Stimulated activated CD8-positive, alpha-beta memory T cell treated with anti-CD3 and anti-CD28 coated beads, Interleukin-2, amount 100 ng/mL, for 1 hour (primary cell): ENCODE results near the gene CORO2A.
"Not testable (repeated sequence)": the region's sequence is repeated elsewhere in the genome, so short reads cannot be mapped to it uniquely, and the experiment has no call there.

Experiments
- DNase-seq, 2 donors: peaks; one replicate each; pipeline ENCODE4 v3.0.0-alpha.2; 2020; ENCODE audit warnings: low read depth in 2 of 2

The CORO2A gene

DNA sequence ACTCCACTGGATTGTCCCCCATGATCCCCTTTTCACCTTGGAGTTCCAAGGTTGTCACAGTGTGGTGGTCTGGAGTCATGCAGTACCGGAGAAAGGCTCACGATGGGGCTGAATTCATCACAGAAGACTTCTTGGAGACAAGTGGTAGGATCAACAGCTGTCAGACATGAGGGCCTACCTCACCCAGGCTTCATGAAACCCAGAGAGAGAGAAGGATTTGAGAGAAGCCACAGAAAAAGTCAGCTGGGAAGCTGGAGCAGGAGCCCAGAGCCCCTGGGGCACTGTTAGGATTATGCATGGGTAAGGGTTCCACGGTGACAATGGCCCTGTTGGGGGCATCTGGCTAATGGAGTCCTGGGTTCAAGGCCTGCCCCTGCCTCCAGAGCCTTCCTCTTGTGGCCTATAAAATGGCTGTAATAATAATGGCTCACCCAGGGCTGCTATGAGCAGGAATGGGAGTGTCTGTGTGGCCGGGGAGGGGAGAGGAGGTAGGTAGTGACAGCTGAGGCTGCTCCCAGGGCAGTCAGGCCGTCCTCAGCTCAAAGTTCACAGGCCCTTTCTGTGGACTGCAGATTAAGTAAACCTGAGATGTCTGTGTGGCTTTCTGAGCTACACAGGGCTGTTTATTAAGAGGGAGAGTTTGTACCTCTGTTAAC is 74.3 kb downstream of the CORO2A start:
- no peak for DNase-seq

DNA sequence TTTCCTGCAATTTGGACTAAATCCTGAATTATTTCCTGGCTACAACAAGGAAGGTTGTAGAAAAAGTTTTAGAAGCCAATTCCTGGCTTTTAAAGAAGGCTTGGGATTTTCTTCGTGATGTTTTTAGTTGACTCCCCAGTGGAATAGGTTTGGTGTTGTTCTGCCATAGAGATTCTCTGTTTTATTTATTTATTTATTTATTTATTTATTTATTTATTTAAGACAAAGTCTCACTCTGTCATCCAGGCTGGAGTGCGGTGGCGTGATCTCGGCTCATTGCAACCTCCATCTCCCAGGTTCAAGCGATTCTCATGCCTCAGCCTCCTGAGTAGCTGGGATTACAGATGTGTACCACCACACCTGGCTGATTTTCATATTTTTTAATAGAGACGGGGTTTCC is 75.3 kb downstream of the CORO2A start:
- not testable (repeated sequence) for DNase-seq

DNA sequence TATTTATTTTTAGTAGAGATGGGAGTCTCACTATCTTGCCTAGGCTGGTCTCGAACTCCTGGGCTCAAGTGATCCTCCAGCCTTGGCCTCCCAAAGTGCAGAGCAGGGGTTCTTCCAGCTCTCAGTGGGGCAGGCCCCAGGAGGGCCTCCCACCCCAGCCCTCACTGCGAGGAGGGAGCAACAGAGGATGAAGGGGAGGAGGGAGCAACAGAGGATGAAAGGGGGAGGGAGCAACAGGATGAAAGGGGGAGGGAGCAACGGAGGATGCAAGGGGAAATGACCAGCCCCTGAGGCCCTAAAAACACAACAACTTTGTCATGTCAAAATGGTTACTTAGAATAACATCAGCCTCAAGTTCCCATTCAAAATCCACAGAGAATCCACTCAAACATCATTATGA is 83.4 kb downstream of the CORO2A start:
- DNase-seq = no peak

DNA sequence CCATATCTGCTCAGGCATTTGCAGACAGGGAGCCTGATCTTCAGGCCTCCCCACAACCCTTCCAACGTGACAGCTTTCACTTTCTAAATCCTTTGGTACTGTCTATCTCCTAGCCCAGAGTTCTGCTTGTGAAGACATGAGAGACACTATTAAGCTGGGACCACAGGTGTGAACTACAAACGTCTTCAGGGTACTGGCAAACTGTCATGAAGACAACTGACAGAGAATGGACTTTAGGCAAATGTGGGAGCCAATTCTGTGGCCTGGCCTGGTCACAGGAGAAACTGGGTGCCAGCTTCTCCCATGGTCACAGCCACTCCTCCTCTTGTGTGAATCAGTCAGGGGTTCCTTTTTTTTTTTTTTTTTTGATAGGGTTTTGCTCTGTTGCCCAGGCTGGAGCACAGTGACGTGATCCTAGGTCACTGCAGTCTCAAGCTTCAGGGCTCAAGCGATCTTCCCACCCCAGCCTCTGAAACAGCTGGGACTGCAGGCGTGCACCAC is 83.9 kb downstream of the CORO2A start:
- DNase-seq = no peak

DNA sequence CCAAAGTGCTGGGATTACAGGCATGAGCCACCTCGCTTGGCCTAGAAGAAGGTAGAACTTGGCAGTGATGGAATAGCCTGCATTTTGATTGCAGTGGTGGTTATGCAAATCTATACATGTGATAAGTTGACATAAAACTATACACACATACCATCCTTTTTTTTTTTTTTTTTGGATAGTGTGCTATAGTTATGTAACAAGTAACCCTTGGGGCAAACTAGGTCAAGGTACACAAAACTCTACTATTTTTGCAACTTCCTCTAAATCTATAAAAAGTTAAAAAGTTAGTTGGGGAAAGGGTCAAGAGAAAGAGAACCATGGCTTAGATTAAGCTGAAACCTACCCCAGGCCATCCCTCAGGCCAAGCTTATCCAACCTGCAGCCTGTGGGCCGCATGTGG is 84.5 kb downstream of the CORO2A start:
- DNase-seq = no peak

DNA sequence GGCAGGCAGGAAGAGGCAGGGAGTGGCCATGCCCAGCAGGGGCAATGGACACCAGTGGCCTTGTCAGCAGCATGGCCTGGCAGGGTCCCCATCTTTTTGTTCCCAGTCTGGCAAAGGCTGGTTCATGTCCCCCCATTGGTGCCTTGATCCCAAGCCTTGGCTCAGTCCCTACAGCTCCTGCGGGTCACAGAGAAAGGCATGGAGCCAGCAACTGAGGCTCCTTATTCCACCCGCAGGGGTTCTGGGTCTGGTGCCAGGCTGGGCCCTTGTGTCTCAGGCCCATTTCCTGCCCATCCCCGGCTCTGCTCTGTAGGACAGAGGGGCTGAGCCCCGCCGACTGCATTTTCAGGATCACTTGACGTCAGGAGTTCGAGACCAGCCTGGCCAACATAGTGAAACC is 87.4 kb downstream of the CORO2A start:
- DNase-seq = no peak

DNA sequence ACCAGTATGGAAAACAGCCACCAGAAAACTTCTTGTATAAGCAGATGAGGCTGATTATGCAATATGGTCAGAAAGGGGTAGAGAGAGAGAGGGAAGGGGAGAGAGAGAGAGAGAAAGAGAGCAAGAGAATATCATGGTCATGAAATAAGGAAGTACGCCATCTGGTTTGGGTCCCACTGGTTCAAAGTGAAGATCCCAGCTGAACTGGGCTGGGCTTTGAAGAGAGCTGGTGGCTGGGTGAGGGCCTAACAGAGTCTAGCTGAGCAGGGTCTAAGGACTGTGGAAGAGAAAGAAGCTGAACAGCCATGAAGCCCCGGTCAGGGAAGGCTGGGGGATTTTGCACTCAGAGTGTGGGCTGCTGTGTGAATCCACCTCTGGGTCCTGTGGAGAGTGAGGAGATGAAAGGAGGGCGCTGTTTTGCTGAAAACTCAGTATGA is 88.0 kb downstream of the CORO2A start:
- DNase-seq = no peak

DNA sequence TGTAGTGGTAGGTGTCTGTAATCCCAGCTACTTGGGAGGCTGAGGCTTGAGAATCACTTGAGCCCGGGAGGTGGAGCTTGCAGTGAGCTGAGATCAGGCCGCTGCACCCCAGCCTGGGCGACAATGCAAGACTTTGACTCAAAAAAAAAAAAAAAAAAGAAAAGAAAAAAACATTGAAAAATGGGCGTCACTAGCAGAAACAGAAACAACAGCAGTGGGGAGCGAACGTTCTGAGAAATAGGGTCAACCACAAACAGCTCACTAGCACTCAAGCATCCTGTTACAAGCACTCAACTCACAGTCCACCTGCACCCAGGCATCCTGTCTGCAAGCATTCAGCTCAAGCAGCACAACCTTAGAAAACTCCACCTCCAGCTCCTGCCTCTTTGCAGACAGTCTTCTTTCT is 90.6 kb downstream of the CORO2A start:
- DNase-seq = peak; percentile 38 to 62

DNA sequence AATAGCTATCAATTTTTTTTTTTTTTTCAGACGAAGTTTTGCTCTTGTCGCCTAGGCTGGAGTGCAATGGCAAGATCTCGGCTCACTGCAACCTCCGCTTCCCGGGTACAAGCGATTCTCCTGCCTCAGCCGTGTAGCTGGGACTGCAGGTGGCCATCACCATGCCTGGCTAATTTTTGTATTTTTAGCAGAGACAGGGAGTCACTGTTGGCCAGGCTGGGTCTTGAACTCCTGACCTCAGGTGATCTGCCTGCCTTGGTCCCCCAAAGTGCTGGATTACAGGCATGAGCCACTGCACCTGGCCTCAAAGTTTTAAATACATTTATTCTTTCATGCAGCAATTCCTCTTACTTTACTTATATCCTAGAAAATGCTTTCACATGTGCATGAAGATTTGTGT is 91.0 kb downstream of the CORO2A start:
- no peak for DNase-seq

DNA sequence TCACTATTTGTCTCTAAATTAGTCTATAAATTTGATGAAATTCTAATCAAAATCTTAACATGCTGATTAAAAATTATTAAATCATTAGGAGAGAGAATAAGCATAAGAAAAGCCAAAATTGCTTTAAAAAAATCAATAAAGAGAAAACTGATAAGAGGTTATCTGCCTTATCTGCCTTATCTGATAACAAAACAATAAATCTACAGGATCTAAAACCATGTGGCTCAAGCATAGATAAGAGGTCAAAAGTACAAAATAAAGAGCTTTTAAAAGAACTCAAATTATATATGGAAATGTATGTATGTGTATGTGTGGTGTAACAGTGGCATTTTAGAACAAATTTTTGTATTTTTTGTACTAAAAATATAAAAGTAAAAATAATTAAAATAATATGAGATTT is 92.0 kb downstream of the CORO2A start:
- DNase-seq = no peak

DNA sequence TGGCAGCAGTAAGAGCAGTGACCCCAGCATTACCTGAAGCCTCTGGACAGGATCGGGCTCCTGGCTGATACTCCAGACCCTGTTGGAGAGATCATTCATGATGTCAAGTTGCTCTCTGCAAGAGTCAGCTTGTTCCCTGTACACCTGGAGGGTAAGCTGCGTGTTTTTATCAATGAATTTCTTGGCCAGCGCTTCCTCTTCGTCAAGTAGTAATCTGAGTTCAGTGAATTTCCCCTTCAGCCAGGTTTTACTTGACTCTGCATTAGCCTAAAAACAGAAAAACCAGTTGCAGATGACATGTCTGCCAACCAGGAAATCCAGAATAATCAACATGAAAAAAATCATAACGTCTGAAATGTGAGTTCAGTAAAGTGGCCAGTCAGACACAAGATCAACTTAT is 92.5 kb downstream of the CORO2A start:
- DNase-seq = no peak

DNA sequence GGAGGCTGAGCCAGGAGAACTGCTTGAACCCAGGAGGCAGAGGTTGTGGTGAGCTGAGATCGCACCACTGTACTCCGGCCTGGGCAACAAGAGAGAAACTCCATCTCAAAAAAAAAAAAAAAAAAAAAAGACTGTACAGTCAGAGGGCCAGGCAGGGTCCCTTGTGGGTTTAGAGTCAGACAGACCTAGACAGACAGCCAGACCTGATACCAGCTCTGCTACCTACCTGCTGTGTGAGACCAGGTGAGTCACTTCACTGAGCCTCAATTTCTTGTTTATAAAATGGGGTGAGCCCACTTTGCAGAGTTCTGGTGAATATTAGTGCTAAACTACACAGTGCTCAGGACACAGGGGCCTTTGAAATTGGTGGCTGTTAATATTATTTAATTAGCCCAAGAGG is 93.1 kb downstream of the CORO2A start:
- no peak for DNase-seq

DNA sequence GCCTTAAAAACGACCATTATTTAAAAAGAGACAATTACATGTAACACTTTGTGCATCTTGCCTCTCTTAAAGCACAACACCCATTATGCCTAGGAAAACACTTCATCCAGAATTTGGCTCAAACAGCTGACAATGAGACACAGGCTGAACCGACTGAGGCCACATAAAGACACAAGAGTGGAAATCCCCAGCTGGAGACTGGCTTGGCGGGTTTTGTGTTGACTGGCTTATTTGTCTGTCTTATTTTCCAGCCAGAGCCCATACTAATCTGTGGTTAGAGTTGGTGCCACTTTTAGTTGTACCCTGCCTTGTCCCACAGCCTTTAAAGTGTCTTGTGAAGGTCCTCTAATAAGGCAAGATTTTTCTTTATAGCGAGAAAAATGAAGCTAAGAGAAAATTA is 94.6 kb downstream of the CORO2A start:
- no peak for DNase-seq

DNA sequence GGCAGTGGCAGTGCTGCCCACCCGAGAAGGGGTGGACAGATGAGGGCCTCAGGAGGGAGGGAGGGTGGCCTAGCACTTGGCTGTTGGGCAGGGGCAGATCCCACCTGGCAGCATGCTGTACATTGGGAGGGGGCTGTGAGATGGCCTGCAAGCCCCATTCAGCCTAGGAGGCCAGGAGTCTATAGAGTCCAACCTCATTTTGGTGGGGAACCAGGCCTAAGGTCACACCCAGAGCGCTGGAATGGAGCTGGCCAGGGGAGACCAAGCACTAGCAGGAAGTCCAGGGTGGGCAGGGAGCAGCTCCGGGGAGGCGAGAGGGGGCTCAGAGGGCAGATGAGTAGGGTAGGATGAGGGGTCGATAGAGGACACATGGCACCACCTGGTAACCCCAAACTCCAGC is 96.3 kb downstream of the CORO2A start:
- no peak for DNase-seq

DNA sequence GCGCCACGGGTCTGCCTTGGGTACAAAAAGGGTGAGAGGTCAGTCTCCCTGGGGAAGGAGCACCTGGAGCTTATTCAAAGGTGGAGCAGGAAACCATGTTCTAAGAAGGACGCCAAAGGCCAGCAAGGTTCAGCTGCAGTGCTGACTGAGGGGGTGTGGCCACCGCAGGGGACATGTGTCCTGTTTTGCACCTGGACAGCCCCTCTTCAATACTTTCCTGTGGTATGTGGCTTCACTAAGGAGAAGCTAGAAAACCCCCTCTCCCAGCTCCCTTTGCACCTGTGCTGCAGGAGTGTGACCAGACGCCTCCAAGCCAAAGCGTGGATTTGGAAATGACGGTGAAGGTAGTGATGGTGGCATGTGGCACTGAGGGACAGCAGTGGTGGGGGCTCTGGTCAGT is 97.0 kb downstream of the CORO2A start:
- DNase-seq = no peak

DNA sequence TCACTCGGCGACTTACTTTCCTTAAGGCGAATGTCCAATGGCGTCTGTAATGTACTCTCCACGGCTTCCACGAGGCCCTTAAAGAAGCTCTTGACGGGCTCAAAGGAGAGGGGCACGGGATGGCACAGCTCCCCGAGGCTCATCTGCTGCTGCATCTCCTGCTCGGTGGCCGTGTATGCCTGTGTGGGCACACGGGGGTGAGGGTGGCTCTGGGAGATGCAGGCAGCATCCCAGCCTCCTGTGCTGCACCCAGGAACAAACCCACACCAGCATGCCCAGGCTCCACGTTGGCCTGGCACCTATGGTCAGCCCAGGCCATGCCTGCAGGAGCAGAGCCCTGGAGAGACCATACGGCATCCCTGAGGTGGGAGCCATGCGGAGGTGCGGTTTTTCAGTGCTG is 97.6 kb downstream of the CORO2A start:
- DNase-seq = no peak

DNA sequence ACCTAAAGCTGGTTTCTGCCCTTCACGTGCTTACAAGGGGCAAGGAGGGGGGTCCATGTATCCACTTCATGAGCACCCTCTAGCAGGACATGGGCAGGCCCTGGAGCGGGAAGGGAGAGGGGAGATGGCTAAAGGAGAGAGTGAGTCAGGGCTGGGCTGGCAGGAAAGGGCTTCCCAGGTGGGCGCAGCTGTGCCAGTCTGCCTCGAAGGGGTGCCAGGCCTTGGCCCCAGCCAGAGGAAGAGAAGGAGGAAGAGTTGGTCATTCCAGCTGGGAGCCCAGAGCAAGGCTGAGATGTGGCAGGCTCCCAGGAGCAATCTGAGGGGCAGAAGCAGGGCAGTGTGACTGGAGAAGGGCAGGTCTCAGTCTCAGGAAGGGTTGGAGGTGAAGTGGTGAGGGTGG is 98.1 kb downstream of the CORO2A start:
- no peak for DNase-seq

DNA sequence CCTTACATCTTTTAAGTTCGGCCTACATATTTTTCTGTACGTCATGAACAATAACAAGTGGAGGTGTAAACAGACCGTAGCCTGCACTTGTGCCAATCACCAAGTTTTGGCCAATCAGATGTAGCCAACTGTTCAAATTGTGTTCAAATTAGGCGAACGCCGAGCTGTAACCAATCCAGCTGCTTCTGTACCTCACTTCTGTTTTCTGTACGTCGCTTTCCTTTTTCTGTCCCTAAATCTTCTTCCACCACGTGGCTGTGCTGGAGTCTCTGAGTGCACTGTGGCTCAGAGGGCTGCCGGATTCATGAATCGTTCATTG is 99.9 kb downstream of the CORO2A start:
- no peak for DNase-seq

DNA sequence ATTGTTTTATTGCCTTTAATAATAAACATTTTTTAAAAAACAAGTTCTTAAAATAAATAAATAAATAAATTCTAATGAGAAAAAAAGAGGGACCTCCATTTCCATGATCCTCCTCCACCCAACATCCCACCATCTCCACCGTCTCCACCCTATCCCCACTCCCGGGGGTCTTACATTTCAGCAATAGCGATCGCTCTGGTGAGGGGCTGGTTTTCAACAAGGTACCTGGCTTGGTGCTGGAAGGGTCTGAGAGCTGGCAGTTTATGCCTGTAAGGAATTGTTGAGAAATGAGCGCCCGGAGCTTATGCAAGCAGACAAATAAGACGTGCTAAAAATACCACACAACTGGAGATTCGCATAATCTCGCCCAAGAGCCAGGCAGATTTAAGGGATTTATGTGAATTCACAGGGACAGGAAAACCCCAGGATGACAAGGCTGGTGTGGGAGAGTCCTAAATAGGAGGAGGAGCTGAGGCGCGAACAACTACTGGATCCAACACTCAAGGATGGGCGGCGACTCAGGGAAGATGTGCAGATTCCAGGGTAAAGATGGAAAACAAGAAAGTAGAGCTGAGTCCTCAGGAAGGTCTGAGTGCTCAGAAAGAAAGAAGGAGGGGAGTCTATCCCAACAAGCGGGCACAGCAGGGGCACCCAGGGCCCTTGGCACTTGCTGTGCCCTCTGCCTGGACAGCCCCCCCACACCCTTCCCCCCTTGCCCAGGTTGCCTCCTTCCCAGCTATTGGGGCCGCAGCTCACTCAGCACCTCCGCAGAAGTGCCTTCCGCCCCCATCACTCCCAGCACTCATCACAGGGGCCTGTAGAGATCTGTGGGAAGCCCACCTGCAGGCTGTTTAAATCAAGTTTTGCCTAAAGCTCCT is 100.5 kb downstream of the CORO2A start:
- DNase-seq = no peak

DNA sequence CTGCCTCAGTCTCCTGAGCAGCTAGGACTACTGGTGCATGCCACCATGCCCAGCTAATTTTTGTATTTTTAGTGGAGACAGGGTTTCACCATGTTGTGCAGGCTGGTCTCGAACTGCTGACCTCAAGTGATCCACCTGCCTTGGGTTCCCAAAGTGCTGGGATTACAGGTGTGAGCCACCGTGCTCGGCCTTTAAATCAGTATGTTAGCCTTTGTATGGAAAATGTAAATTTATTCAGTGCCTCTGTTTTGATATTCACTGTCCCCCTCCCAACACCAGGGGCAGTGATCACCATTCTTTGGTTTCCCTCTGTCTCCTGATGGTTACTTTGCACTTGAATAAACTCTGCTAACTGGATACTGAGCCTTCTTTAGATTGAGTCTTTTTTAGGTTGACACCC is 101.8 kb downstream of the CORO2A start:
- DNase-seq = not testable (repeated sequence)

DNA sequence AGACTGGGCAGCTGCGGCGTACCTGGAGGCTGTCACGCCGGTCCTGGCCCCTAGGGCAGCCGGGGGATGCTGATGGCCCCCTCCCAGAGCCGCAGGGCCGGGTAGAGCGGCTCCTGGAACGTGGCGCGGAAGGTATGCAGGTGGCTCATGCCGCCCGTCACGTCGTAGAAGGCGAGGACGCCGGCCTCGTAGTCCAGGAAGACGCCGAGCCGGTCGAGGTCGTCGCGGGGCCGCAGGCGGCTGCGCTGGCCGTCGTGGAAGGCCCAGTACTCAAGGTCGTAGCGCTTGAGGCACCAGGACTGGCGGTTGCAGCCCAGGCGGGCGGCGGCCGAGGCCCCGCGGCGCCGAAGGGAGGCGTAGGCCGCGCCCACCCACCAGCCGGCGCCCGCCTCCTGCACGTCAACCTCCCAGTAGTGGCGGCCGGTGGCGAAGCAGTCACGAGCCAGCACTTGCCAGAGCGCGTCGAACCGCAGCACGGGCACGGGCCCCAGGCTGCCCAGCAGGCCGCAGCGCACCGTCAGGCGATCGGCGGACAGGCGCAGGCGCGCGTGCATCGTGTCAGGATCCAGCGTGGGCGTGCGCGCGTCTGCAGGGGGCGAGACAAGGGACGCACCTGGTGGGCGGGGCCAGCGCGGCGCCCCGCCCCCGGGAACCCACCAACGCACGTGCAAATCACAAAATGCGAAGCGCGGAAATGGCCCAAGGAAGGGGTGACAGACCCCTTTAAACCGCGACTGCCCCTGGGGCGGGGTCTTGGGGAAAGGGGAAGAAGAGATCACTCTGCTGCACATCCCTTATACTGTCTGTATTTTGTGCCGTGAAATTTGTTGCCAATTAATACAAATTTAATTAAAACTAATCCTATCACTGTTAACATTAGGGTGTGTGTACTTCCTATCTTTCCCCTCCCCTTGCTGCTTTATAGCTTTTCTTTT is 104.8 kb downstream of the CORO2A start:
- DNase-seq = peak in 1 of 2 donors; percentile 18

DNA sequence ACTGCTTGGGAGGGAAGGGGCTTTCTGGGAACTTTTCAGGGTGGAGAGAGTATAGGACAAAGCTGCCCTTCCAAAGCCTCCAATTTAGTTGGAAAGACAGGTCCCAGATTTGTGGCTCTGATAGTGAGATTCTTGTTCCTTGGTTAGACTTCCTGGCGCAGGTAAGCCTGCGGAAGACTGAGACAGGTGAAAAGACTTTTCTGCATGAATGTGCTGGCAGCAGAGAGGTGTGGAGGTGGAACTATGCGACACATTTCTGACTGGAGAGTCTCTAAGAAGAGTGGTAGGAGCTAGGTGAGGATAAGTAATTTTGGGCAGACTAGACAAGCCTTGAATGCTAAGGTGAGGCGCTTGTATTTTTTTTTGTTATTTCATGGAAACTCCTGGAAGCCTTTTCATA is 106.0 kb downstream of the CORO2A start:
- no peak for DNase-seq
